A549 (cell line): Measurements from ENCODE around the gene ANO8.

ENCODE experiments used
- HDAC2 ChIP-seq: fragments of 200-600 bp; sonication (generic); IDR thresholded peaks from 2 replicates; pipeline ENCODE4 v1.6.1; 2016
- MAFK ChIP-seq: fragments of 450-650 bp; IDR thresholded peaks from 2 replicates; pipeline ENCODE4 v1.6.1; 2014; ENCODE audit not compliant: partially characterized antibody
- POLR2A ChIP-seq: IDR thresholded peaks from 2 replicates; pipeline ENCODE4 v1.6.1; 2012; ENCODE audit warnings: mild to moderate bottlenecking, low read length
- RNF2 ChIP-seq: fragments of 200-600 bp; sonication (generic); IDR thresholded peaks from 2 replicates; pipeline ENCODE4 v1.6.1; 2016; ENCODE audit warnings: low read depth, mild to moderate bottlenecking, antibody characterized with exemption, moderate library complexity, borderline replicate concordance
- SMC3 ChIP-seq: fragments of >200 bp; sonication (Bioruptor Twin); formaldehyde crosslinking; IDR thresholded peaks from 3 replicates; pipeline ENCODE4 v1.6.1; 2018; ENCODE audit warnings: inconsistent platforms
- TP53 ChIP-seq: fragments of 250-450 bp; sonication (Bioruptor Pico); IDR thresholded peaks from 2 replicates; pipeline ENCODE4 v1.5.0; 2021; ENCODE audit warnings: mild to moderate bottlenecking, moderate library complexity
- TF ChIP-seq, protein P1 (sequence below): fragments of >200 bp; sonication (Bioruptor Twin); formaldehyde crosslinking; IDR thresholded peaks from 3 replicates; pipeline ENCODE4 v1.5.1; 2016
- TF ChIP-seq, protein P2 (sequence below): fragments of 150-350 bp; IDR thresholded peaks from 2 replicates; pipeline ENCODE4 v1.6.1; 2014; ENCODE audit warnings: low read depth, mild to moderate bottlenecking, low read length

DNA sequence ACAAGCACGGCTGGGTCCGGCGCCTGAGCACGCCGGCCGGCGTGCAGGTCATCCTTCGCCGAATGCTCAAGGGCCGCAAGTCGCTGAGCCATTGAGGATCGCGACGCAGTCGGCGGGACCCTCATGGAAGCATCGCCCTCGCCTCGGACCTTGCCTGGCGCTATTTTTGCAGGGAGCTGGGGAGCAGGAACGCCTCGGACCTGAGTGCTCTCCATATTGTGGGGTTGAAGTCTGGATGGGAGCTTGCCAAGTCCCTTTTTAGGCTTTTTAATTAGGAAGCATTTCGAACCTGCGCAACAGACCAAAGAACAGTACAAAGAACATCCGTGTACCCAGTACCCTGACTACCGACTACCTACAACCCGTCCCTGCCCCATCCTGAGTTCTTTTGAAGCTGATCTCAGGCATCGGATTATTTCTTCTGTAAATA is 28.4 kb downstream of the ANO8 start:
- TF ChIP-seq, protein P1, sequence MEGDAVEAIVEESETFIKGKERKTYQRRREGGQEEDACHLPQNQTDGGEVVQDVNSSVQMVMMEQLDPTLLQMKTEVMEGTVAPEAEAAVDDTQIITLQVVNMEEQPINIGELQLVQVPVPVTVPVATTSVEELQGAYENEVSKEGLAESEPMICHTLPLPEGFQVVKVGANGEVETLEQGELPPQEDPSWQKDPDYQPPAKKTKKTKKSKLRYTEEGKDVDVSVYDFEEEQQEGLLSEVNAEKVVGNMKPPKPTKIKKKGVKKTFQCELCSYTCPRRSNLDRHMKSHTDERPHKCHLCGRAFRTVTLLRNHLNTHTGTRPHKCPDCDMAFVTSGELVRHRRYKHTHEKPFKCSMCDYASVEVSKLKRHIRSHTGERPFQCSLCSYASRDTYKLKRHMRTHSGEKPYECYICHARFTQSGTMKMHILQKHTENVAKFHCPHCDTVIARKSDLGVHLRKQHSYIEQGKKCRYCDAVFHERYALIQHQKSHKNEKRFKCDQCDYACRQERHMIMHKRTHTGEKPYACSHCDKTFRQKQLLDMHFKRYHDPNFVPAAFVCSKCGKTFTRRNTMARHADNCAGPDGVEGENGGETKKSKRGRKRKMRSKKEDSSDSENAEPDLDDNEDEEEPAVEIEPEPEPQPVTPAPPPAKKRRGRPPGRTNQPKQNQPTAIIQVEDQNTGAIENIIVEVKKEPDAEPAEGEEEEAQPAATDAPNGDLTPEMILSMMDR = no peak
- TF ChIP-seq, protein P2, sequence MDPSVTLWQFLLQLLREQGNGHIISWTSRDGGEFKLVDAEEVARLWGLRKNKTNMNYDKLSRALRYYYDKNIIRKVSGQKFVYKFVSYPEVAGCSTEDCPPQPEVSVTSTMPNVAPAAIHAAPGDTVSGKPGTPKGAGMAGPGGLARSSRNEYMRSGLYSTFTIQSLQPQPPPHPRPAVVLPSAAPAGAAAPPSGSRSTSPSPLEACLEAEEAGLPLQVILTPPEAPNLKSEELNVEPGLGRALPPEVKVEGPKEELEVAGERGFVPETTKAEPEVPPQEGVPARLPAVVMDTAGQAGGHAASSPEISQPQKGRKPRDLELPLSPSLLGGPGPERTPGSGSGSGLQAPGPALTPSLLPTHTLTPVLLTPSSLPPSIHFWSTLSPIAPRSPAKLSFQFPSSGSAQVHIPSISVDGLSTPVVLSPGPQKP = no peak
- TF ChIP-seq MAFK (no peak), SMC3 (no peak), POLR2A (no peak), TP53 (CRISPR knock-in tag) (0 out of 2 replicates have a peak, but pooled peaks have one; percentile 20), HDAC2 (no peak), RNF2 (no peak)
